MCF 10A (cell line): Measurements from ENCODE around the gene COL23A1. TPM values are rescaled to one million over a fixed set of nuclear protein-coding genes. Genes with fewer than 3 reads are reported as not detected.

Experiments
- BruUV-seq: library from RNA; stranded (reverse); fragments of 400-500 nt; replicated peaks from 2 replicates; lab custom pipeline; 2021; lab: Mats Ljungman, UMichigan
- CTCF ChIA-PET: fragments of 300-600 bp; sonication (Branson Sonifier 250); formaldehyde crosslinking; extraction: SDS; loops from one replicate; lab custom pipeline; 2021; ENCODE audit warnings: antibody characterized with exemption, inconsistent platforms; lab: Yijun Ruan, JAX
- POLR2A ChIA-PET: fragments of 300-600, 350-650 bp; sonication (Branson Sonifier 250); formaldehyde crosslinking; extraction: SDS; loops from one replicate; lab custom pipeline; 2020; ENCODE audit warnings: antibody characterized with exemption, inconsistent platforms; lab: Yijun Ruan, JAX
- DNase-seq: peaks from one replicate; pipeline ENCODE4 v3.0.0-alpha.2; 2018; ENCODE audit not compliant: unreplicated experiment
- H3K27ac Mint-ChIP-seq: one replicate; pipeline ENCODE4 v1.8.0; 2022; ENCODE audit warnings: mild to moderate bottlenecking, low read depth, mixed read lengths; ENCODE audit not compliant: unreplicated experiment
- H3K27me3 Mint-ChIP-seq: one replicate; pipeline ENCODE4 v1.8.0; 2022; ENCODE audit warnings: mixed read lengths; ENCODE audit not compliant: insufficient read depth, unreplicated experiment
- H3K36me3 Mint-ChIP-seq: one replicate; pipeline ENCODE4 v1.8.0; 2022; ENCODE audit warnings: mild to moderate bottlenecking, moderate library complexity, mixed read lengths; ENCODE audit not compliant: insufficient read depth, unreplicated experiment
- H3K4me1 Mint-ChIP-seq: one replicate; pipeline ENCODE4 v1.8.0; 2022; ENCODE audit warnings: mixed read lengths; ENCODE audit not compliant: insufficient read depth, unreplicated experiment
- H3K4me3 Mint-ChIP-seq: one replicate; pipeline ENCODE4 v1.8.0; 2022; ENCODE audit warnings: mild to moderate bottlenecking, moderate library complexity, mixed read lengths; ENCODE audit not compliant: unreplicated experiment
- H3K9me3 Mint-ChIP-seq: one replicate; pipeline ENCODE4 v1.8.0; 2022; ENCODE audit warnings: mixed read lengths; ENCODE audit not compliant: unreplicated experiment
- intact Hi-C: fragments of 100-400 bp; cut with micrococcal nuclease; formaldehyde crosslinking; loops from 2 replicates; pipeline ENCODE4 v1.14.1; 2022
- total RNA-seq: library from RNA; stranded (reverse); gene quantifications from 2 replicates; pipeline ENCODE4 v1.2.3, GENCODE V29; 2022
- TF ChIP-seq, protein P1 (sequence below): fragments of 200-600 bp; IDR thresholded peaks from one replicate; pipeline ENCODE4 v1.8.0; 2022; ENCODE audit warnings: antibody characterized with exemption, mild to moderate bottlenecking; ENCODE audit not compliant: unreplicated experiment

COL23A1 gene
- total RNA-seq, 1 experiment from 2014 or later = not detected

DNA sequence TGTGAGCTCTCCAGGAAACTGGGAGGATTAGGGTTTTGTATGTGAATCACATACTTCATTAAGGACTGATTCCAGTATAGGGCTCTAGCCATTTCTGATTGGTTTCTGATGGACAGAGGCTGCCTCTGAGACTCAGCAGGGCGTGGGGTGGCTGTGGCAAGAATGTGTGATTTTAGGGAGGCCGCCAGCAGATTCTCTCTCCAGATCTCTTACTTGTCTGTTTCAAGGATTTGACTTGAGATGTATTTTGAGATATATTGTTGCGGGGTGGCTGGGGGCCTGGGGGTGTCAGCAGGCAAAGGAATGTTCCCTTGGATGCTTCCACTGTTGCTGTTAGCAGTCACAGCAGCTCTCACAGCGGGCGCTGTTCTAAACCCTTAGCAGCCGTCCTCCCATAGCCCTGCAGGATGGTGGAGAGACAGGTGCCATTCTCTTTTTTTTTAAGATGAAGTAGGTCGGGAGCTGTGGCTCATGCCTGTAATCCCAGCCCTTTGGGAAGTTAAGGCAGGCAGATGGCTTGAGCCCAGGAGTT lies 393.8 kb downstream of the COL23A1 start:
- POLR2A ChIA-PET = interaction anchor here (0.5 to 1.2 kb wide), 2 partner anchors 11 to 1174 kb away, joined by 3 read pairs; partner anchors contain the start of gene ZNF346
- H3K36me3 Mint-ChIP-seq = no peaks in the 10 kb centered on the region
- peaks cover 23% of the 10 kb centered on the region for H3K27me3 Mint-ChIP-seq
- intact Hi-C loops = no loop called here
- CTCF ChIA-PET = interaction anchor here (0.6 to 1.2 kb wide), 5 partner anchors 51 to 789 kb away, joined by 3 to 5 read pairs (median 3); no protein-coding TSS in a partner anchor
- H3K4me1 Mint-ChIP-seq = peaks cover 24% of the 10 kb centered on the region
- BruUV-seq = no TSS peak
- H3K4me3 Mint-ChIP-seq = no peak overlapping the region
- DNase-seq = no peak
- H3K27ac Mint-ChIP-seq = no peak overlapping the region
- TF ChIP-seq, protein P1, sequence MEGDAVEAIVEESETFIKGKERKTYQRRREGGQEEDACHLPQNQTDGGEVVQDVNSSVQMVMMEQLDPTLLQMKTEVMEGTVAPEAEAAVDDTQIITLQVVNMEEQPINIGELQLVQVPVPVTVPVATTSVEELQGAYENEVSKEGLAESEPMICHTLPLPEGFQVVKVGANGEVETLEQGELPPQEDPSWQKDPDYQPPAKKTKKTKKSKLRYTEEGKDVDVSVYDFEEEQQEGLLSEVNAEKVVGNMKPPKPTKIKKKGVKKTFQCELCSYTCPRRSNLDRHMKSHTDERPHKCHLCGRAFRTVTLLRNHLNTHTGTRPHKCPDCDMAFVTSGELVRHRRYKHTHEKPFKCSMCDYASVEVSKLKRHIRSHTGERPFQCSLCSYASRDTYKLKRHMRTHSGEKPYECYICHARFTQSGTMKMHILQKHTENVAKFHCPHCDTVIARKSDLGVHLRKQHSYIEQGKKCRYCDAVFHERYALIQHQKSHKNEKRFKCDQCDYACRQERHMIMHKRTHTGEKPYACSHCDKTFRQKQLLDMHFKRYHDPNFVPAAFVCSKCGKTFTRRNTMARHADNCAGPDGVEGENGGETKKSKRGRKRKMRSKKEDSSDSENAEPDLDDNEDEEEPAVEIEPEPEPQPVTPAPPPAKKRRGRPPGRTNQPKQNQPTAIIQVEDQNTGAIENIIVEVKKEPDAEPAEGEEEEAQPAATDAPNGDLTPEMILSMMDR = no peak
- H3K9me3 Mint-ChIP-seq = no peaks in the 10 kb centered on the region

DNA sequence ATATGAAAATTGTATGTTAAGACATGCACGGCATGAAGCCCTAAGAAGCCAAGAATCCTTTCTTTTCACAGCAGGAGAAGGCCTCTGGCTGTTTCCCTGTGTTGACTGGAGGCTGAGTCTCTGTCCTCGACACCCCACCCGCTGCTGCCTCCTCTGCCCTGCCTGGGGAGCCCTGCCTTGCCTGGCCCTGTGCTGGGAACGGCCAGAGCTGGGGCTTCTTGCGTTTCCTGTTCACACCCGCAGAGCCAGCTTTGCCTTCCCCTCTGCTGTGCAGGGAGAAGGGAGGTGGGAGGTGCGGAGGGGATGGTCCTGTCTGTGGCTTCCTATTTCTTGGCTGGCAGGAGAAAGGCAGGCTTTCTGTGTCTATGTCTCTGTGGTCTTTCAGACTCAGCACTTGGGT lies 396.2 kb downstream of the COL23A1 start:
- TF ChIP-seq, protein P1 = no peak
- Mint-ChIP-seq H3K27ac (no peak overlapping the region), H3K4me3 (no peak overlapping the region), H3K27me3 (peaks cover 23% of the 10 kb centered on the region), H3K36me3 (no peaks in the 10 kb centered on the region), H3K4me1 (peaks cover 12% of the 10 kb centered on the region), H3K9me3 (no peaks in the 10 kb centered on the region)
- CTCF ChIA-PET = interaction anchor here (0.6 kb wide), 2 partner anchors 44 to 860 kb away, joined by 3 read pairs; no protein-coding TSS in a partner anchor
- DNase-seq = no peak
- intact Hi-C loops = no loop called here
- POLR2A ChIA-PET = interaction anchor here (1.1 kb wide), 1 partner anchor 11 kb away, joined by 3 read pairs; the partner anchor contains the start of gene HNRNPAB
- BruUV-seq = no TSS peak

DNA sequence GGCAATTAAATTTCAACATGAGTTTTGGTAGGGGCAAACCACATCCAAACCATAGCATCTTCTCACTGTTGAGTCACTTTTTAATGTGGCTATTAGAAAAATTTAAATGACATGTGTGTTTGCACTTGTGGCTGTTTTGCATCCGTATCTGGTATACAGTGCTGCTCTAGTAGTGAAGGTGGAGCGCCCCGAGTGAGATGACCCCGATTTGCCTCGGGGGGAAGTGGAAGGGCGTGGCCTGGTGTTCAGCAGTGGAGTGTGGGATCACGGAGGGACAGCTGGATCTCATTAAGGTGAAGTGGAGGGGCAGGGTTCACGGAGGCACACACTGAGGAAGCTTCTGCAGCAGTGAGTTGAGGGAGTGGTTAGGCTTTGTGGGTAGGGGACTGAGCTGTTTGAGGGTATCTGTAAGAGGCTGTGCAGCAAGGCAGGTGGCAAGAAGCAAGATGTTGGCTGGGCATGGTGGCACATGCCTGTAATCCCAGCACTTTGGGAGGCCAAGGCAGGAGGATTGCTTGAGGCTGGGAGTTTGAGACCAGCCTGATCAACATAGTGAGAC lies 396.9 kb downstream of the COL23A1 start:
- Mint-ChIP-seq H3K27me3 (peaks cover 23% of the 10 kb centered on the region), H3K9me3 (no peaks in the 10 kb centered on the region), H3K4me3 (no peak overlapping the region), H3K36me3 (no peaks in the 10 kb centered on the region), H3K27ac (no peak overlapping the region), H3K4me1 (peaks cover 12% of the 10 kb centered on the region)
- no peak for DNase-seq
- intact Hi-C loops = no loop called here
- no TSS peak for BruUV-seq
- CTCF ChIA-PET = interaction anchor here (0.6 kb wide), 2 partner anchors 39 to 860 kb away, joined by 3 to 4 read pairs; no protein-coding TSS in a partner anchor
- POLR2A ChIA-PET = interaction anchor here (0.6 to 4.4 kb wide), 6 partner anchors 7 to 109 kb away, joined by 3 to 44 read pairs (median 5); partner anchors contain the start of gene HNRNPAB
- TF ChIP-seq, protein P1 = no peak

GRCh38 chr5:178192787-178193186 lies 397.4 kb downstream of the COL23A1 start:
- no peak overlapping the region for H3K27ac Mint-ChIP-seq
- H3K4me1 Mint-ChIP-seq = peaks cover 12% of the 10 kb centered on the region
- no peak overlapping the region for H3K4me3 Mint-ChIP-seq
- no TSS peak for BruUV-seq
- ChIA-PET POLR2A (interaction anchor here (0.6 to 4.4 kb wide), 7 partner anchors 8 to 108 kb away, joined by 3 to 44 read pairs (median 6); partner anchors contain the start of gene HNRNPAB), CTCF (interaction anchor here (0.6 to 0.7 kb wide), 2 partner anchors 9 to 38 kb away, joined by 4 to 5 read pairs; no protein-coding TSS in a partner anchor)
- intact Hi-C loops = no loop called here
- H3K27me3 Mint-ChIP-seq = peaks cover 23% of the 10 kb centered on the region
- no peaks in the 10 kb centered on the region for H3K36me3 Mint-ChIP-seq
- TF ChIP-seq, protein P1 = no peak
- no peaks in the 10 kb centered on the region for H3K9me3 Mint-ChIP-seq
- DNase-seq = no peak
